ENCODE measurements around the gene TSEN54.

GRCh38 chr17:75490953-75491649, 25.2 kb upstream of the TSEN54 start:
- no peak for TF ChIP-seq CTCF (IDR thresholded peaks at IDR 0.05; ENCODE audit: borderline replicate concordance, extremely low read depth, low read length, poor library complexity, severe bottlenecking)
- no peak for TF ChIP-seq EZH2 (IDR thresholded peaks at IDR 0.05; ENCODE audit: borderline replicate concordance, low read depth, low read length, severe bottlenecking)
